GM12878 (cell line): Measurements from ENCODE around the gene MINAR1. TPM values are rescaled to one million over a fixed set of nuclear protein-coding genes. Genes with fewer than 3 reads are reported as not detected.

ENCODE experiments used
- ATAC-seq: fragments of 200-7000 bp; cut with Tn5 transposase; 3 replicates; pipeline ENCODE4 v1.9.1; 2020; ENCODE audit warnings: mild to moderate bottlenecking, moderate library complexity
- BruUV-seq: library from RNA; stranded (reverse); fragments of 400-500 nt; replicated peaks from 2 replicates; lab custom pipeline; 2021; lab: Mats Ljungman, UMichigan
- CTCF ChIA-PET: fragments of 300-600 bp; sonication (Branson Sonifier 250); formaldehyde crosslinking; extraction: SDS; loops from one replicate; lab custom pipeline; 2021; ENCODE audit warnings: inconsistent platforms; lab: Yijun Ruan, JAX
- POLR2A ChIA-PET: fragments of 350-600 bp; formaldehyde crosslinking; extraction: SDS; loops from one replicate; lab custom pipeline; 2021; ENCODE audit warnings: inconsistent platforms; lab: Charles Lee
- RAD21 ChIA-PET: fragments of 300-600 bp; sonication (Branson Sonifier 250); formaldehyde crosslinking; loops from one replicate; lab custom pipeline; 2023; ENCODE audit warnings: antibody characterized with exemption; ENCODE audit not compliant: unreplicated experiment; lab: Charles Lee
- SMC1A ChIA-PET: fragments of 300-600 bp; sonication (Branson Sonifier 250); formaldehyde crosslinking; loops from one replicate; lab custom pipeline; 2023; ENCODE audit not compliant: unreplicated experiment, uncharacterized antibody; lab: Charles Lee
- DNase-seq: peaks from one replicate; pipeline ENCODE4 v3.0.0-alpha.2; 2011; ENCODE audit warnings: low read depth, low spot score
- FAIRE-seq: peaks from 3 replicates; lab custom pipeline; 2011; peaks lifted over from hg19 to GRCh38; lab: Jason Lieb, UNC
- H2AFZ ChIP-seq: 2 replicates; pipeline ENCODE4 v1.6.0; 2011; ENCODE audit warnings: low read depth, low read length, control low read depth; ENCODE audit not compliant: control insufficient read depth
- H3K27ac ChIP-seq: 2 replicates; pipeline ENCODE4 v1.5.1; 2011; ENCODE audit warnings: control low read depth; ENCODE audit not compliant: control insufficient read depth, insufficient read depth
- H3K27me3 ChIP-seq, 2 experiments: replicated peaks in 1 of 2; 2 replicates each; pipeline versions ENCODE4 v1.6.0 to v1.6.1; 2011; ENCODE audit warnings: low read length in 1 of 2; ENCODE audit not compliant: control insufficient read depth in 2 of 2, insufficient read depth in 2 of 2
- H3K36me3 ChIP-seq, 2 experiments: 2 replicates each; pipeline ENCODE4 v1.5.1; 2011; ENCODE audit warnings: low read length in 1 of 2; ENCODE audit not compliant: control insufficient read depth in 2 of 2, insufficient read depth in 2 of 2
- H3K4me1 ChIP-seq: 2 replicates; pipeline ENCODE4 v1.6.1; 2011; ENCODE audit warnings: mild to moderate bottlenecking, low read length, moderate library complexity, mixed read lengths; ENCODE audit not compliant: control insufficient read depth, insufficient read depth
- H3K4me2 ChIP-seq: 2 replicates; pipeline ENCODE4 v1.6.0; 2011; ENCODE audit warnings: control low read depth; ENCODE audit not compliant: control insufficient read depth, insufficient read depth
- H3K4me3 ChIP-seq: fragments of 200-600 bp; sonication (generic); 2 replicates; pipeline ENCODE4 v1.5.1; 2016
- H3K79me2 ChIP-seq: 2 replicates; pipeline ENCODE4 v1.6.0; 2011; ENCODE audit warnings: low read length; ENCODE audit not compliant: control insufficient read depth, insufficient read depth
- H3K9ac ChIP-seq: 2 replicates; pipeline ENCODE4 v1.8.0; 2011; ENCODE audit warnings: low read length, control low read depth, mixed read lengths; ENCODE audit not compliant: control insufficient read depth, insufficient read depth
- H3K9me3 ChIP-seq: replicated peaks from 3 replicates; pipeline ENCODE4 v1.5.1; 2011; ENCODE audit warnings: mild to moderate bottlenecking, low read length; ENCODE audit not compliant: control insufficient read depth, insufficient read depth
- H4K20me1 ChIP-seq: 2 replicates; pipeline ENCODE4 v1.6.0; 2011; ENCODE audit not compliant: control insufficient read depth, insufficient read depth
- CHD4 ChIP-seq: fragments of 200-600 bp; sonication (generic); IDR thresholded peaks from 2 replicates; pipeline ENCODE4 v1.6.1; 2016; ENCODE audit warnings: mild to moderate bottlenecking
- CREB1 ChIP-seq: IDR thresholded peaks from 2 replicates; pipeline ENCODE4 v1.6.1; 2012; ENCODE audit warnings: low read depth, mild to moderate bottlenecking, inconsistent platforms
- CREM ChIP-seq: IDR thresholded peaks from 2 replicates; pipeline ENCODE4 v1.6.1; 2014; ENCODE audit warnings: antibody characterized with exemption, low read depth
- FOXM1 ChIP-seq: IDR thresholded peaks from 2 replicates; pipeline ENCODE4 v1.6.1; 2012; ENCODE audit warnings: low read depth, mild to moderate bottlenecking, inconsistent platforms, low read length, moderate library complexity
- GATAD2B ChIP-seq: fragments of 450-650 bp; conservative IDR thresholded peaks from 2 replicates; pipeline ENCODE4 v1.6.1; 2017; ENCODE audit warnings: low read depth, mild to moderate bottlenecking, moderate library complexity
- IRF5 ChIP-seq: fragments of 450-650 bp; IDR thresholded peaks from 2 replicates; pipeline ENCODE4 v1.6.1; 2017; ENCODE audit warnings: borderline replicate concordance
- MEF2A ChIP-seq: IDR thresholded peaks from 2 replicates; pipeline ENCODE4 v1.6.1; 2011; ENCODE audit warnings: low read depth, mild to moderate bottlenecking, low read length, moderate library complexity; ENCODE audit not compliant: insufficient read depth
- MLLT1 ChIP-seq: fragments of 450-650 bp; IDR thresholded peaks from 2 replicates; pipeline ENCODE4 v1.6.1; 2016; ENCODE audit warnings: mild to moderate bottlenecking
- RAD21 ChIP-seq: IDR thresholded peaks from 2 replicates; pipeline ENCODE4 v1.6.1; 2011; ENCODE audit warnings: mild to moderate bottlenecking, low read depth, low read length, moderate library complexity; ENCODE audit not compliant: insufficient read depth
- SMAD5 ChIP-seq: IDR thresholded peaks from 2 replicates; pipeline ENCODE4 v1.6.1; 2016; ENCODE audit warnings: antibody characterized with exemption, low read depth
- SP1 ChIP-seq: IDR thresholded peaks from one replicate; pipeline ENCODE4 v1.6.1; 2011; ENCODE audit warnings: low read depth, low read length
- STAT3 ChIP-seq: IDR thresholded peaks from 2 replicates; pipeline ENCODE4 v1.6.1; 2011; ENCODE audit warnings: low read depth, low read length, improper control_type of control experiment
- SUZ12 ChIP-seq: fragments of 200-600 bp; sonication (generic); IDR thresholded peaks from one replicate; pipeline ENCODE4 v1.6.1; 2018; ENCODE audit warnings: antibody characterized with exemption, mild to moderate bottlenecking; ENCODE audit not compliant: unreplicated experiment
- TCF7 ChIP-seq: IDR thresholded peaks from 2 replicates; pipeline ENCODE4 v1.6.1; 2014; ENCODE audit warnings: antibody characterized with exemption, borderline replicate concordance
- USF1 ChIP-seq: IDR thresholded peaks from 2 replicates; pipeline ENCODE4 v1.6.1; 2011; ENCODE audit warnings: borderline replicate concordance, low read depth, mild to moderate bottlenecking, moderate library complexity, mixed read lengths, low read length; ENCODE audit not compliant: insufficient read depth; ENCODE audit errors: extremely low read length
- ZNF687 ChIP-seq: fragments of 450-650 bp; IDR thresholded peaks from 2 replicates; pipeline ENCODE4 v1.6.1; 2017; ENCODE audit warnings: mild to moderate bottlenecking, moderate library complexity
- WGBS: methylation state at CpG from one replicate; pipeline ENCODE4 v1.1.6; 2016; ENCODE audit warnings: low lambda C conversion rate; ENCODE audit not compliant: insufficient replicate concordance, insufficient coverage; ENCODE audit errors: missing lambda C conversion rate; 5-methylcytosine and 5-hydroxymethylcytosine counted together
- in situ Hi-C: fragments of 300-500 bp; cut with MboI; formaldehyde crosslinking; loops from 9 replicates; pipeline ENCODE4 v1.14.3; 2018; ENCODE audit warnings: mixed read lengths
- intact Hi-C: fragments of 100-400 bp; cut with micrococcal nuclease; formaldehyde crosslinking; loops from one replicate; pipeline ENCODE4 v1.14.2; 2022; ENCODE audit not compliant: unreplicated experiment
- polyA plus RNA-seq, 11 experiments: library from polyadenylated mRNA; depleted of rRNA in 4 of 11; unstranded in 6 of 11; stranded (reverse) in 5 of 11; fragments of >200 nt; fragmentation: Nextera tagmentation in 4 of 11; fragmentation: Illumina TruSeq in 1 of 11; extraction: Ambion mirVana in 4 of 11; extraction: Trizol in 1 of 11; gene quantifications; 1 replicate in 1 of 11; 2 replicates in 10 of 11; pipeline versions ENCODE4 v1.2.1 to v1.2.3, GENCODE V29; 2011 to 2016; ENCODE audit warnings: inconsistent platforms in 2 of 11, missing spikeins in 2 of 11, low read depth in 1 of 11
- total RNA-seq, 4 experiments: library from RNA; depleted of rRNA in 3 of 4; stranded (reverse); fragments of >200 nt in 3 of 4; fragmentation: Illumina TruSeq in 1 of 4; extraction: Trizol in 1 of 4; gene quantifications; 2 replicates each; pipeline versions ENCODE4 v1.2.1 to v1.2.3, GENCODE V29; 2013 to 2021

The MINAR1 gene
- total and polyA plus RNA-seq, 10 of the 15 experiments (the other 5 are each of a cell fraction or from before 2014, with no cell fraction given), result 0.05 to 0.40 (median 0.24) TPM

- intact Hi-C loops (no loop called here), in situ Hi-C loops (no loop called here)
- ChIA-PET RAD21 (no interaction called here), SMC1A (no interaction called here), POLR2A (no interaction called here), CTCF (no interaction called here)
- Histone ChIP-seq H2AFZ (no peak overlapping the region), H3K4me1 (no peaks in the 10 kb centered on the region), H3K9me3 (no peaks in the 10 kb centered on the region), H3K4me3 (no peak overlapping the region), H3K27ac (no peak overlapping the region), H3K27me3 (peaks cover 10 to 34% of the 10 kb centered on the region in 2 experiments), H3K36me3 (no peaks in the 10 kb centered on the region), H4K20me1 (no peaks in the 10 kb centered on the region), H3K79me2 (no peaks in the 10 kb centered on the region), H3K4me2 (peak overlapping the region; percentile 55; the same call in 1 of the 2 replicates), H3K9ac (no peak overlapping the region)
- no peak for FAIRE-seq
- DNase-seq, result no peak
- 22% methylated on average over 69 of the region's 84 CpGs for WGBS
- ATAC-seq, result no peak; the same call in 2 of the 3 replicates
- BruUV-seq, result no TSS peak
- TF ChIP-seq MEF2A, result no peak
- TF ChIP-seq FOXM1, result no peak
- no peak for TF ChIP-seq CREB1
- TF ChIP-seq USF1, result no peak
- TF ChIP-seq STAT3, result no peak
- TF ChIP-seq TCF7, result no peak
- no peak for TF ChIP-seq SUZ12
- no peak for TF ChIP-seq CREM
- no peak for TF ChIP-seq MLLT1
- TF ChIP-seq GATAD2B, result no peak
- no peak for TF ChIP-seq ZNF687
- no peak for TF ChIP-seq SP1
- no peak for TF ChIP-seq CHD4
- no peak for TF ChIP-seq RAD21
- no peak for TF ChIP-seq IRF5
- TF ChIP-seq SMAD5, result no peak
Observed at GRCh38 chr15:79432345-79433275, 474 bp downstream of the MINAR1 start.
